COR-L47 (cell line): ENCODE data around the gene FAM83F.

Source experiments
- DNase-seq: peaks from one replicate; lab custom pipeline; 2025; lab: John Stamatoyannopoulos, UW

Gene FAM83F

GRCh38 chr22:40036126-40036525 lies 41.4 kb downstream of the FAM83F start:
- DNase-seq = no peak

DNA sequence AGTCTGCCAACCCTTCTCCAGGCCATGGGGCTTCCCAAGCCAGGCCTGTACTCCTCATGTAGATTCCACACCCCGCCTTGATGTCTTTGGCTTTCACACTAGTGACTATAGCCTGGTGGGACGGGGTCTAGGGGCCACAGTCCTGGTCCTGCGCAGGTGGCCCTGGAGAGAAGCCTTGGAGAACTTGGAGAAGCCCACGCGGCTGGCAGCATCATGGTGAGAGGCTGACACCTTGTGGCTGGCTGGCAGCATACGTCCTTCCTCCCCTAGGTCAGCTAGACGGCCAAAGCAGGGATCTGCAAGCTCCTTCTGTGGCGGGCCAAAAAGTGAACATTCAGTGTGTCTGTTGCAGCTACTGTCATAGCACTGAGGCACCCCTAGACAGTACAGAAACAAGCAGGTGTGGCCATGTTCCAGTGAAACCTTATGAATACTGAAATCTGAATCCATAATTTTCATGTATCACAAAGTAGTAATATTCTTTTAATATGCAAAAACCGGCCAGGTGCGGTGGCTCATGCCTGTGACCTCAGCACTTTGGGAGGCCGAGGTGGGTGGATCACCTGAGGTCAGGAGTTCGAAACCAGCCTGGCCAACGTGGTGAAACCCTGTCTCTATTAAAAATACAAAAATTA lies 42.0 kb downstream of the FAM83F start:
- DNase-seq = peak; percentile 60

GRCh38 chr22:40037320-40037719 lies 42.6 kb downstream of the FAM83F start:
- no peak for DNase-seq

GRCh38 chr22:40039482-40040115 lies 44.8 kb downstream of the FAM83F start:
- no peak for DNase-seq

DNA sequence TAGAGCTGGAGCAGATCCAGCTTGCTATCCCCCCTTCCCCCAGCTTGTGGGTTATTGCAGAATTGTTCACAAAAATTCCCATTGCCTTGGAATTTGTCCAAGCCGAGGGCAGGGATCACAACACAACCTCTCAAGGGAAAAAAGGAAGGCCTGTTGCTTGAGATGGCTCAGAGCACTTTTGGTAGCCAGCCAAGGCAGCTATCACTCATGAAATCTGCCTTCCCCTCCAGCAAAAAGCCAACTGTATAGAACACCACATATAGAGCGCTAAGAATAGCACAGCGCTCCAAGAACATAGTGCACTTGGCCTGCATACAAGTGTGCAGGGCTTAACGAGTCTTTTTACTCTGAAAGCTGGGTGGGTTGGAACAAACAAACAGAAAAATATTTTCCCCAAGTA lies 46.2 kb downstream of the FAM83F start:
- peak; percentile 27 for DNase-seq

- DNase-seq = no peak
Measured at GRCh38 chr22:40041366-40042137, 46.8 kb downstream of the FAM83F start.

DNA sequence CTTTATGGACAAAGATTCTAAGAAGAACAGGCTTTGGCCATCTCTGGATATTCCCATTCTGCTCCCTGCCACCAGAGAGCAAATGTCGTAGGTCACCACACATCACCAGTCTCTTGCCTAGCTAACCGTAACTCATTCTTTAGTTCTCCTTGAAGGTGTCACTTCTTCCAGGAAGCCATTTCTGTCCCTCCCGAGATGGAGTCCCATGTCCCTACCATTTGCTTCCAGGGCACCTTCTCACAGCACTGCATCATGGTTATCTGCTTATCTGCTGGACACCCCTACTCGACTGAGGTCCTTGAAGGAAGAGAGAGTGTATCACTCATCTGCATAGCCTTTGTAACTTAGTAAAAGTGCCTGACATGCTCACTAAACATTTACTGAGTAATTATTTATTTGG lies 47.6 kb downstream of the FAM83F start:
- no peak for DNase-seq

DNA sequence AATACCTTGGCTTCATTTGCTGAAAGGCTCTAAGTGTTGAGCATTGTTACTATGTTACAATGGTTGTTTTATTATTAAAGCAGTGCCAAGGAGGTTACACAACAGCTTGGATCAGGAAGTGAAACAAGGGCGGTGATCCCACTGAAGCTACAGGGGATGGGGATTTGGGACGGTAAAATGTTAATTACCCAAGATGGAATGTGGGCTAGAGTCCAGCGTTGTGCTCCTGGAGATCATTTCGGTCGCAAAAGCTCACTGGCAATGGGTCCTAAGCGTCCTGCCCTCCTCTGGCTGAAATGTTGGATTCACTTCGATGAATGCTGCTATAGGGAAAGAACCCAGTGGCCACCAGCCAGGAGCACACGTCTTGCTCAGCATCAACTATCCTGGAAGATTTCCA lies 48.3 kb downstream of the FAM83F start:
- peak; percentile 4 for DNase-seq

DNA sequence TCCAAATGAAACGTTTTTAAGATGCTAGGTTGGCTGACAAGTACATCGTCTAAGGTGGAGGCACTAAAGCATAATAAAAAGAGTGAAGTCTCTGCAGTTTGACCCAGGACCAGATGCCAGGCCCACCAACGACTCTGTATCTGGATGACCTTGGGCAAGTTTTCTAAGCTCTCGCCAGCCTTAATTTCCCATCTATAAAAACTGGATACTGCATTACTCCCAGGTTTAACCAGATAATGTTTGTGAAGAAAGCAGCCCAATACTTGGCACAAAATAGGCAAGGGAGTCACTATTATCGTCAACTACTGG lies 49.0 kb downstream of the FAM83F start:
- DNase-seq = no peak

DNA sequence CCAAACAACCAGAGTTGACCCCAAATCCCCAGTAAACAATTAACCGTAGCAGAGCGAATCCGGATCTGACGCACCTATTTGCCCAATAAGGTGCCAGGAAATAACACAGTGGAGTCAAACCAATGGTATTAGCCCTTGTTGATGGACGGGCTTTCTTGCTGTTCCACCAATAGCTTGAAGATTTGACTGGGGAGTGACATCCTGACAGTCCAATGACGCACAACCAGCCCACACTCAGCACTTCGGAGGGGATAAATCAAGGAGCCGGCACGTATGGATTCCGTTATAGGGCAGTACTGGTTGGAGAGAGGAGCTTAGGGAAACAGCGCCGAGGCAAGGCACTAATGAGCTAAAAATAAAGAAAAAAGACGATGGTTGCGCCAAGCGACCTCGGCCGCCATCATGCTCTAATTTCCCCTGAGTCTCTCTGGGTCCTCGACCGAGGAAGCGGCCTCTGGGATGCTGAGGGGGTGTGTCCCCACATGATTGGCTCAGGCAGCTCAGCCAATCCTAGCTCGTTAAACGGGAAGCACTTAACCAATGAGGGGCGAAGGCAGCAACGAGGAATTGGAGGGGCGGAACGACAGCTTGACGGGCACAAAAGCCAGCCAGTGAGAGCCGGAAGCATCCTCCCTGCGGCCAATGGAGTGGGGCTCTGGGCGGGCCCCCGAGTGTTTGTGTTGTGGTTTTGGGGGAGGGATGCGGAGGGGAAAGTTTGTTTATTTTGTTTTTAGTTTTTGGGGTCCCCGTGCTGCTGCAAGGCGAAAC lies 49.5 kb downstream of the FAM83F start:
- peak; percentile 99 for DNase-seq

DNA sequence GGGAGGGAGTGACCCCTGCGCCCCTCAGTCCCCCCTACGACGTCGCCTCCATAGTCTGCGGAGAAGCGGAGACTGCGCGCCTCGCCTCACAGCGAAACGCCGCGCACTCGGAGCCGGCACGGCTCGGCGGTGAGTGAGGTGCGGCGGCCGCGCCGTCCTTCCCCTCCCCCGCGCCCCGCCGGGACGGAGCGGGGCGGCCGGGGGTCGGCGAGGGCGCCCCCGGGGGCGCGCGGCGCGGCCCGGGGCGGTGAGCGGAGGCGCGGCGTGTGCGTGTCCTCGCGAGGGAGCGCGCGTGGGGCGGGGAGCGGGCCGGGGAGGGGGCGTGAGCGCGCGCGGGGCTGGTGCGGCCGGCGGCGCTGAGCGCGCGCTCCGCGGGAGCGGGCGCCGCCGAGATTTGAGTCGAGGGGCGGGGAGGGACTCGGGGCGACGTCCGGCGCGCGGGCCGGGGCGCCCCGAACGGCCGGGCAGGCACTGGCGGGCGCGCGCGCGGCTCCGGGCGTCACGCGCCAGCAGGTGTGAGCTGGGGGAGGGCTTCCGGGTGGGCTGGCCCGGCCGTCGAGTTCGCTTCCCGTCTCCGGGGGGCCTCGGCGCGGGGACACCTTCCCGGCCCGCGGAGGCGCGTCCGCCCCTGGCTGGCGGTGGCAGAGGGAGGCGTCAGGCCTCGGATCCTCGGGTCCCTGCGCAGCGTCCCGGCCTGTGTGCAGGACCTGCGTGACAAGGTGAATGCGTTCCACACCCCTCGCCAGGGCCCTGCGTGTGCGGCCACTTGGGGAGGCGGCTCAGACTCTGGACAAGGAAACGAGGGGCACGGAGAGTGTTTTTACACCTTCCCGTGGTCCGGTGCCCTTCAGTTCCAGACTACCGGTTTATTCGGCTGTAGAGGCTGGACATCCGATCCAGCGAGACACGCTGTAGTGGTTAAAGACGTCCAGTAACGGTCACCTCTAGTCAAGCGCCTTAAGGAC lies 50.4 kb downstream of the FAM83F start:
- peak; percentile 63 for DNase-seq

- no peak for DNase-seq
Measured at GRCh38 chr22:40046126-40046525, 51.4 kb downstream of the FAM83F start.

- DNase-seq = no peak
Measured at GRCh38 chr22:40050258-40050657, 55.5 kb downstream of the FAM83F start.

- DNase-seq = peak; percentile 10
Measured at GRCh38 chr22:40051322-40051721, 56.6 kb downstream of the FAM83F start.

DNA sequence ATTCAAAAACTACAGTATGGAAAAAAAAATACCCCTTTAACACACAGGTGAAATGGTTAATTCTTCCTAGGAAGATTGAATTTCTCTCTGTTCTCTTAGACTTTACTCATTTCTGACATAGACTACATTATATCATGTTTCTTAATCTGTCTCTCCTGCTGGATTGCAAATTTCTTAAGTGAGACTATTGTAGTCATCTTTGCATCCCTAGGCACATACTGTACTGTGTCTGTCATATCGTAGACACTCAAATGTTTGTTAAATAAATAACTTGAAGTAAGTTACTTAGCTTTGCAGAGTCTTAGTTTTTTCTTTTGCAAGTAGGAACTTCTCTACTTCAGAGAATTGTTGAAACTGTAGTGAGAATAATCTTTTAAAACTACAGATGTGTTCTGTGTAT lies 58.7 kb downstream of the FAM83F start:
- no peak for DNase-seq

- DNase-seq = no peak
Measured at GRCh38 chr22:40054486-40054885, 59.7 kb downstream of the FAM83F start.

DNA sequence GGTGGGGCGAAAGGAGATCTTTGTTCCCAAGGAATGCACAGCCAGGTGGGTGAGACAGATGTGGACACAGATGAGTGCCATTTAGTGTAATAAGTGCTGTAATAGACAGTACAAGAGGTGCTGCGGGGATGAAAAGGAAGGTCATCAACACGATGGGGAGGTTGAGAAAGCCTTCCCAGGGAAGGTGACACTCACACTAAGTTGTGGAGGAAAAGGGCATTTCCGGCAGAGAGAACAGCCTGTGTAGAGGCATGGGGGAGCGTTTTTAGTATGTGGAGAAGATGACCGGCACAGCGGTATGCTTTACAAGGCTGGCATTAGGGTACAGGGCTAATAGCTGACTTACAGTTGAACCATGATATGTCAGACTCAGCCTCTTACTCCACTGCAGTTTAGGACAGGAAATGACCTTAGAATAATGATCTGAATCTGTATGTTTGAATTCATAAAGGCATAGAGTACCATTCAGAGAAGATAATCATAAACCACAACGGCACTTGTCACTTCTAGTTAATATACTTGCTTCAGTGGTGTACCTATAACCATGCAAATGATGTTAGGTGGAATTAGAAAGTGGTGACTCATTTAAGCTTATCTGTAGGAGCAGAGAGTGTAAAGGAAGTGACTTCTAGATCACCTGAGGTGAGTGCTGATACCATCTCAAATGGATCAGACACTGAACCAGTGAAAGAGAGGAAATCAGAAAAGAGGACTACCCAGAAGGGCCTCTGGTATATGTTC lies 60.6 kb downstream of the FAM83F start:
- DNase-seq = no peak

- no peak for DNase-seq
Measured at GRCh38 chr22:40056154-40056553, 61.4 kb downstream of the FAM83F start.

- no peak for DNase-seq
Measured at GRCh38 chr22:40056559-40056958, 61.8 kb downstream of the FAM83F start.

GRCh38 chr22:40057652-40058051 lies 62.9 kb downstream of the FAM83F start:
- no peak for DNase-seq

- no peak for DNase-seq
Measured at GRCh38 chr22:40058265-40058664, 63.5 kb downstream of the FAM83F start.
